Panc1 (cell line): ENCODE data around the gene MVD.

Experiments
- POLR2AphosphoS5 ChIP-seq: IDR thresholded peaks from 2 replicates; pipeline ENCODE4 v1.6.1; 2012; ENCODE audit warnings: mild to moderate bottlenecking, low read depth, low read length, moderate library complexity
- SIN3A ChIP-seq: IDR thresholded peaks from 2 replicates; pipeline ENCODE4 v1.6.1; 2012; ENCODE audit warnings: low read depth, mild to moderate bottlenecking, low read length, moderate library complexity, borderline replicate concordance; ENCODE audit not compliant: insufficient read depth
- TF ChIP-seq, protein P1 (sequence below): fragments of 450-650 bp; IDR thresholded peaks from 2 replicates; pipeline ENCODE4 v1.5.1; 2017; ENCODE audit warnings: mild to moderate bottlenecking
- TF ChIP-seq, protein P2 (sequence below), 2 experiments: IDR thresholded peaks; 2 replicates each; pipeline ENCODE4 v1.6.1; 2011 to 2012; ENCODE audit warnings: low read depth in 2 of 2, control low read depth in 1 of 2, low read length in 1 of 2, mild to moderate bottlenecking in 1 of 2, moderate library complexity in 1 of 2; ENCODE audit not compliant: insufficient read depth in 1 of 2

DNA sequence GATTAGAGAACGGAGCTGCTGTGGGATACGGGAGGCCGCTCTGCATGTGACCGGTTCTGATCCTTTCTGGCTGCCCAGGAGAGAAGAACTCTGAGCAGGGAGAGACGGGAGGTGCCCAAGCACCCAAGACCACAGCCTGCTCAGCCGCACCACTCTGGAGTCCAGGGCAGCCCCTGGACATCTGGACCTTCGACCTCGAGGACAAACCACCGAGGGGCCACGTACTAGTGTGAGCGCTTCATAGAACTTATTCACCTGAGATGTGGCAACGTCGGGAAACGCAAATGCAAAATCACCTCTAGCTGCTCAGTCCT is 37.4 kb upstream of the MVD start:
- TF ChIP-seq, protein P1, sequence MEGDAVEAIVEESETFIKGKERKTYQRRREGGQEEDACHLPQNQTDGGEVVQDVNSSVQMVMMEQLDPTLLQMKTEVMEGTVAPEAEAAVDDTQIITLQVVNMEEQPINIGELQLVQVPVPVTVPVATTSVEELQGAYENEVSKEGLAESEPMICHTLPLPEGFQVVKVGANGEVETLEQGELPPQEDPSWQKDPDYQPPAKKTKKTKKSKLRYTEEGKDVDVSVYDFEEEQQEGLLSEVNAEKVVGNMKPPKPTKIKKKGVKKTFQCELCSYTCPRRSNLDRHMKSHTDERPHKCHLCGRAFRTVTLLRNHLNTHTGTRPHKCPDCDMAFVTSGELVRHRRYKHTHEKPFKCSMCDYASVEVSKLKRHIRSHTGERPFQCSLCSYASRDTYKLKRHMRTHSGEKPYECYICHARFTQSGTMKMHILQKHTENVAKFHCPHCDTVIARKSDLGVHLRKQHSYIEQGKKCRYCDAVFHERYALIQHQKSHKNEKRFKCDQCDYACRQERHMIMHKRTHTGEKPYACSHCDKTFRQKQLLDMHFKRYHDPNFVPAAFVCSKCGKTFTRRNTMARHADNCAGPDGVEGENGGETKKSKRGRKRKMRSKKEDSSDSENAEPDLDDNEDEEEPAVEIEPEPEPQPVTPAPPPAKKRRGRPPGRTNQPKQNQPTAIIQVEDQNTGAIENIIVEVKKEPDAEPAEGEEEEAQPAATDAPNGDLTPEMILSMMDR = no peak
- no peak for TF ChIP-seq POLR2AphosphoS5
- TF ChIP-seq, protein P2, sequence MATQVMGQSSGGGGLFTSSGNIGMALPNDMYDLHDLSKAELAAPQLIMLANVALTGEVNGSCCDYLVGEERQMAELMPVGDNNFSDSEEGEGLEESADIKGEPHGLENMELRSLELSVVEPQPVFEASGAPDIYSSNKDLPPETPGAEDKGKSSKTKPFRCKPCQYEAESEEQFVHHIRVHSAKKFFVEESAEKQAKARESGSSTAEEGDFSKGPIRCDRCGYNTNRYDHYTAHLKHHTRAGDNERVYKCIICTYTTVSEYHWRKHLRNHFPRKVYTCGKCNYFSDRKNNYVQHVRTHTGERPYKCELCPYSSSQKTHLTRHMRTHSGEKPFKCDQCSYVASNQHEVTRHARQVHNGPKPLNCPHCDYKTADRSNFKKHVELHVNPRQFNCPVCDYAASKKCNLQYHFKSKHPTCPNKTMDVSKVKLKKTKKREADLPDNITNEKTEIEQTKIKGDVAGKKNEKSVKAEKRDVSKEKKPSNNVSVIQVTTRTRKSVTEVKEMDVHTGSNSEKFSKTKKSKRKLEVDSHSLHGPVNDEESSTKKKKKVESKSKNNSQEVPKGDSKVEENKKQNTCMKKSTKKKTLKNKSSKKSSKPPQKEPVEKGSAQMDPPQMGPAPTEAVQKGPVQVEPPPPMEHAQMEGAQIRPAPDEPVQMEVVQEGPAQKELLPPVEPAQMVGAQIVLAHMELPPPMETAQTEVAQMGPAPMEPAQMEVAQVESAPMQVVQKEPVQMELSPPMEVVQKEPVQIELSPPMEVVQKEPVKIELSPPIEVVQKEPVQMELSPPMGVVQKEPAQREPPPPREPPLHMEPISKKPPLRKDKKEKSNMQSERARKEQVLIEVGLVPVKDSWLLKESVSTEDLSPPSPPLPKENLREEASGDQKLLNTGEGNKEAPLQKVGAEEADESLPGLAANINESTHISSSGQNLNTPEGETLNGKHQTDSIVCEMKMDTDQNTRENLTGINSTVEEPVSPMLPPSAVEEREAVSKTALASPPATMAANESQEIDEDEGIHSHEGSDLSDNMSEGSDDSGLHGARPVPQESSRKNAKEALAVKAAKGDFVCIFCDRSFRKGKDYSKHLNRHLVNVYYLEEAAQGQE (IDR thresholded peaks at IDR 0.05; ENCODE audit: insufficient read depth in 1 of 2, low read depth in 2 of 2, low read length in 1 of 2) = no peak
- TF ChIP-seq SIN3A = no peak
